HEK293T (cell line): ENCODE results near the gene CFAP74.

Source experiments
- FOXM1 ChIP-seq: fragments of 450-650 bp; IDR thresholded peaks from 2 replicates; pipeline ENCODE4 v1.6.1; 2017; ENCODE audit warnings: mild to moderate bottlenecking, borderline replicate concordance
- SUZ12 ChIP-seq: fragments of 450-650 bp; IDR thresholded peaks from 2 replicates; pipeline ENCODE4 v1.6.1; 2016; ENCODE audit warnings: mild to moderate bottlenecking

- TF ChIP-seq SUZ12 (no peak), FOXM1 (no peak)
These were observed 76.5 kb downstream of the CFAP74 start for GRCh38 chr1:1926886-1927660.
